ENCODE data around the gene KCNH6. TPM values are rescaled to one million over a fixed set of nuclear protein-coding genes. Genes with fewer than 3 reads are reported as not detected.

The KCNH6 gene
- total RNA-seq, 2 experiments from 2014 or later, result not detected

Other genes starting within 250 kb of the KCNH6 start
- gene CYB561, start 77.1 kb upstream of the KCNH6 start, total RNA-seq, result 1 to 10 TPM; 7.9 to 9.5 TPM
- 1 to 10 TPM; 4.1 to 5.9 TPM for gene ACE, start 46.3 kb upstream of the KCNH6 start, total RNA-seq
- gene DCAF7, start 27.1 kb downstream of the KCNH6 start, total RNA-seq, result 100 to 1,000 TPM; 135 to 139 TPM
- gene TACO1, start 77.5 kb downstream of the KCNH6 start, total RNA-seq, result 10 to 100 TPM; 22.3 to 23.8 TPM
- gene MAP3K3, start 99.1 kb downstream of the KCNH6 start, total RNA-seq, result 10 to 100 TPM; 38.7 to 40.3 TPM
- gene LIMD2, start 176.8 kb downstream of the KCNH6 start, total RNA-seq, result 100 to 1,000 TPM; 409 to 433 TPM
- gene STRADA, start 218.4 kb downstream of the KCNH6 start, total RNA-seq, result 10 to 100 TPM; 46.8 to 49.0 TPM

Measured in activated CD4-positive, alpha-beta T cell treated with anti-CD3 and anti-CD28 coated beads, Interleukin-2, amount 10 ng/mL, durations not matched to agents 7 days and 5 days (primary cell).